ENCODE data around the gene SLC26A4.

The SLC26A4 gene

DNA sequence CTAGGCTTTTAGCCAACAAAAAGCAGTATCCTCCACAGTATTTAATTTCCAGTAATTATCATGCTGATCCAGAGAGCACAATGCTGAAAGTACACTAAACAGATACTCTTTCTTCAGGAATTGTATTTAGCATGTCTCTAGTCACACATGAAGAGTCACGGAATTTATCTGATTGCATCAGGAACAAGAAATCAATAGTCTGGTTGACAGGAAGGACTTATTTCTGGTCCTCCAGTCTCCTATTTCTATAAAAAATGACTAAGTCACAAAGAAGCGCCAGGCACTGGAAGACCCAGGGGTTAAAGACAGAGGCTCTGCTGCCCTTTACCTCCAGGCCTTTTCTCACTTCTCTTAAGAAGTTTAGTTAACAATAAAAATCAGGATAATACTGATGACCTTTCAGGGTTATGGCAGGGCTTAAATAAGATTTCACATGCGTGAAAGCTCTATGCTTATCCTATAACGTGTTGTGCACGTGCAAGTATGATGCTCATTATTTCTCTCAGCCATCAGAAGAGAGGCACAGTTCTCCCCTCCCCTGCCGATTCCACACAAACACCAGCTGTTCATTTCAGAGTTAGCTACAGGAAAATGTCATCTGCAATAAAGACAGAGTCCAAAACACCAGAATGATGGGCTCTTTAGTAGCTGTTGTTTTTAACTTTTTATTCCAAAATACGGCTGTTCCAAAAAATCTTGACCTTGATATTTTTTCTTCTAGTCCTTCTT lies 36.9 kb downstream of the SLC26A4 start:
- DNase-seq = no peak

DNA sequence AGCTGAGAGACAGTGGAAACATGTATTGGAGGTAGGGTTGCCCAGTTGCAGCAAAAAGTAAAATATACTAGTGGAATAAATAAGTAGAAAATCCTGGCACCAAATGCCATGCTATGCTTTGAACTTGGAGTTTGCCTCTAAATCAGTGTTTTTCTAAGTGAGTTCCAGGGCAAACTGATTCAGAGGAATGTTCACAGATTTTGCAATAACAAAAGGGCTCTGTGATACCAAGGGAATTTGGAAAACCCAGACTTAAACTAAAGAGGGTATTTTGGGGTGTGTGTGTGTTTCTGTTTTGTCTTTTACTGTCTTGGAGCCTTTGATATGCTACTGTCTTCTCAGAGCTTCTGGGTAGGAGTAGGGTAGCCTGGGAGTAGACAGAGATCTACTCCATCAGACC lies 39.9 kb downstream of the SLC26A4 start:
- no peak for DNase-seq

DNA sequence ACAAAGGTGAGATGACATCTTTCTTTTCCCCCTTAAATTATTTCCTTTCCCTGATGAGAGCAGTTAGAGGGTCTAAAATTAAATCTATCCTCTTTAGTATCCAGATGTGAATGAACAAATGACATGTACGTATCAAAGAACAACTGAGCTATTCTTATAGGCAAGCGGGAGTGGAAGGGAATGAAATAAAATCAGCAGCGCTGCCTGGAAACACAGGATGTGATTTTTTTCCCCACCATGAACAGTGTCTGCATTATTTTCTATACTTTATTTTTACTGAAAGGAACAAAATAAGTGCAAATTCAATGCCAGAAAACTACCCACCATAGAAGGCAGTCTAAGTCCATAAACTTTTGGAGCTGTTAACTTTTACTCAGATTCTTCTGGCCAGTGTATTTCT lies 40.6 kb downstream of the SLC26A4 start:
- no peak for DNase-seq

DNA sequence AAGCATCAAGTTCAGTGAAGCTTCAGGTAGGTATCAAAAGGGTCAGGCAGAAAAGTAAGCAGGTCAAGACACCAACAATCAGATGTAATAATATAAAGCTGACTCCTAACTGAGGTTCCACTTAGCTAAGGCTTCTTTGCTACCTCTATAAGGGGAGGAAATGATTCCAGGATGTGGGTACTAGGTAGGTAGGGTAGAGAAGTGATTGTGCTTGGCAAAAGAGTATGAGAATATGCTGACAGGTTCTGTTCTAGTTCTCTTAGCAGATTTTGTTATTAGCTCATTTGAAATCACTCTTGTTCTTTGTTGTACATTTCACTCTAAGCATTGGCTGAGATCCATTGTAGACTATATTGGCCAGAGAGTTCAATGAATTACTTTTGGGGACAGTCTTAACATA lies 42.6 kb downstream of the SLC26A4 start:
- DNase-seq = no peak

DNA sequence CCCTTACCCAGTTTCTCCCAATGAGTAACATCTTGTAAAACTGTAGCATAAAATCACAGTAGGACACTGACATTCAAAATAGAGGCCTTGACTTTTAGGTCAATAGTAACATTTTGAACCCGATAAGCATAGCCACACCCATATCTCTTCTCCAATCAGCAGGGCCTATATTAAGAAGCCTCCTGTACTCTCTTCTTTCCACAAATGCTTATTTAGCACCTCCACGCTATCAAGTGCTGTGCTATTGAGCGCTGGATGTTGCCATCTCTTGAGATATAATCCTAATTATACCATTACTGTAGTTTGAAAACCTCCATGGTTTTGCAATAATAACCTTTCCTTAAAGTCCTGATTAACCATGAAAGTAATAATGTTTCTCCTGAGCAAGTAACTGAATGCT lies 43.2 kb downstream of the SLC26A4 start:
- no peak for DNase-seq

DNA sequence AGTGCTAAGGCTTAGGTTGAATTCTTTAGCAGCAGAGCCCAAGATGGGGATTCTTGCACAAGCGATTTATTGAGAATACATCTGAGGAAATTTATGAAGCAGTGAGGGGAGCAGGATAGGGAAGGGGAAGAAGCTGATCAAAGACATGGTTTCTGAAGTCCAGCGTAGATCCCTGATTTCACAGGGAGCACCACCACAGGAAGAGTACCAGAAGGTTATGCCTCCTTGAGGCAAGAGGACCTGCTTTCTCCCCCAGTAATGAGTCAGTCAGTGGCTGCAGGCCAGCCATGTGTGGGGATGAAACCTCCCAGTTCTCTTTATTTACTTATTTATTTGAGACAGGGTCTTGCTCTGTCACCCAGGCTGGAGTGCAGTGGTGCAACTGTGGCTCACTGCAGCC lies 48.3 kb downstream of the SLC26A4 start:
- DNase-seq = no peak

DNA sequence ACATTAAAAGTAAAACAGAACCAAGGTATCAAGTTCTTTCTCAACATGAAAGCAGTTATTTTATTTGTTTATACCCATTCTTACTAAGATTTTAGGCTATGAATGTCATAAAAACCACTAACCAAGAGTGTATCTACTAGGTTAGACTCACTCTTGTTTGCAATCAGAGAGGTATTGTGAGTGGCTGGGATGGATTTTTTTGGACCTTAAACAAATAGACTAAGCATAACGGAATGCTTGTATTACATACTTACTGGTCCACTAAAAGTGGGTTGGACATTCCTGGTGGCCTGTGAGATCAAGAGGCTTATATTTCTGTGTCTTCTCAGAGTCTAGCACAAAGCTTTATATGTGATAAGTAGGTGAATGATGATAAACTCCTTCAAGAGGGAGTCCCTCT lies 50.7 kb downstream of the SLC26A4 start:
- no peak for DNase-seq

DNA sequence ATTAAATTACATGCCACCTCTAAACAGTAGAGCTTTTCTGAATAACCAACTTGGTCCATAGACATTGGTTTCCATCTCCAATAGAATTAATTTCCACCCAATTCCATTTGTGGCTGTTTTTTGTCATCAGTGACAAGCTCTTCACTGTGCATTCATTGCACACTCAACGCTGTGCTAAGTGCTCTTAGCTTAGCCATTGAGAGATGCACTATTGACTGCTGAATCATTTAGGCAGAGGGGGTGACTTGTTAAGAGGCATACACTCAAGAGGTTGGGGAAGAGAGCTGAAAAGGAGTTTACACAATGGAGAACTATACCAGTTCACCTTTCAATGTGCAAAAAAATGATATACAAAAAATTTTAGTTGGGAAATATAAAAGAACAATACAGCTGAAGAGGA lies 51.4 kb downstream of the SLC26A4 start:
- no peak for DNase-seq

DNA sequence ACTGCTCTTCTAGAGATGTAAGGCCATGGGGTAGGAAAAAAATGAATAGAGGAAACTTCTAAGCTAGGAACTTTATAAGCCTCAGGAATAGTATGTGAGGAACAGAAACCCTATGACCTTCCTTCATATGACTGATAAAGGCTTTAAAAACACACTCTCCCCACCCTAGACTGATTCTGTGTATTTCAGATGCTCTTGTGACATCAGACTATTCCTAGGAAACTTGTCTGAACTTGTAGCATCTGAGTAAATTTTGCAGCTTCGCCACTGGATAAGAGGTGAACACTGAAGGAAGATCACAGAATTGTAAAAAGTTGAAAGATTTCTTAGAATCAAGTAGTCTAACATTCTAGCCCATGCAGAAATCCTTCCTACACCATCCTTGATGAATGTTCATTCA lies 52.3 kb downstream of the SLC26A4 start:
- DNase-seq = no peak

DNA sequence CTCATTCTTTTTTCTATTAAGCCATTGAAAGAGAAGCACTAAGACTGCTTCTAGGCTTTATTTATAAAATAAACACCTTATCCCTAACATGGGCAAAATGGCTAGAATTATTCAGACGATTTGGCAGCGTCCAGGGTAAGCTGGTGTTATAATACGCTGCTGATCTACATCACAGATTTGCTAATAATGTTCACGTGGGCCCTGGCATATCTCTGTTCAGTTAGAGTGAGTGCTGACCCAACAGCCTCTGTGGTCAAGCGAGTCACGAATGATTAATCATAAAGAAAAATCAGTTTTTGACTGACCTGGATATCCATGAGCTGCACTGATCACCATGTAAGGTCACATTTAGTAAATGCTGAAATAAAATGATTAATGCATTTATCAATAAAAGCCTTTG lies 54.9 kb downstream of the SLC26A4 start:
- no peak for DNase-seq

DNA sequence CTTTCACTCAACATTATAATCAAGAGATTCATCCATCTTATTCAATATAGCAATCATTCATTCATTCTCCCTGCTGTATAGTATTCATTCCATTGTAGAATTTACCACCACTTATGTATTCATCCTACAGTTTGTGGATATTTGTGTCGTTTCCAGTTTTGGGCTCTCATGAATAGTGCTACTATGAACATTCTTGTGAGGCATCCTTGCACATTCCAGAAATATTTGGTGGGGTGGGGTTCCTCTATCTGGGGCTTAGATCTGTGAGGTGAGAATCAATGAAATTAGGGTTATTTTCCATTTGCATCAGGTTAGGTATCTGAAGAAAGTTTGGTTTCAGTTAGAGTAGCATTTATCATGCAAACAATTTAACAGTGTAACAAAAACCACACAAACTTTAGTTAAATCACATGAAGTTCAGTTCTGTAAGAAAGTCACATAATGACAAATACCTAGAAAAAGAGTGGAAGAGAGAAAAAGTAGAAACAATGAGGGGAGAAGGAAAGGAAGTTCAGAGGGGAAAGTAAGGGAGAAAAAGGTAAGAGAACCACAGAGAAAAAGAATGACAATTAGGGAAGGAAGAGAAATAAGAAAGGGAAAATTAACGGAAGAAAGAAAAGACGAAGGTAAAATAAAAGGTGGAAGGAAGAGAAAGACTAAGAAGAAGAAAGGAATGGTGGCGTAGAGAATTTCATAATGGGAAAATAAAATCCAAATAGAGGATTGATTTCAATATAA lies 58.0 kb downstream of the SLC26A4 start:
- no peak for DNase-seq

DNA sequence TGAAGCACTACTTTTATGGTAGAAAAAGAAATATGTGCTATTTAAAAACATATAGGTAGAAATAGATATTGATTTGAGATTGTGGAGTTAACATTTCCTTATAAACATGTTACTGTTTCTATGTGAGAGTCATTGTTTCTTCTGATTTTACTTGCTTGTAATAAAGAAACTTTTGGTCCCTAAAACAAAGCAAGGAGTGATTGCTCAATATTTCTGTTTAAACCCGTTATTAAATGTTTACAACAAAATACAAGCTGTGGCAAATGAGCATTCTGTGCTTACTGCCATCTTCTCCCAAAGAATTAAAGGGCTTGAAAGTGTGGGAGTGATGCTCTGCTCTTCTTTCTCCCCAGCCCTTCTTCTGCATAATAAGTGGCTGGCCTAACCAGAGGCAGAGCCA lies 60.7 kb downstream of the SLC26A4 start:
- DNase-seq = no peak

DNA sequence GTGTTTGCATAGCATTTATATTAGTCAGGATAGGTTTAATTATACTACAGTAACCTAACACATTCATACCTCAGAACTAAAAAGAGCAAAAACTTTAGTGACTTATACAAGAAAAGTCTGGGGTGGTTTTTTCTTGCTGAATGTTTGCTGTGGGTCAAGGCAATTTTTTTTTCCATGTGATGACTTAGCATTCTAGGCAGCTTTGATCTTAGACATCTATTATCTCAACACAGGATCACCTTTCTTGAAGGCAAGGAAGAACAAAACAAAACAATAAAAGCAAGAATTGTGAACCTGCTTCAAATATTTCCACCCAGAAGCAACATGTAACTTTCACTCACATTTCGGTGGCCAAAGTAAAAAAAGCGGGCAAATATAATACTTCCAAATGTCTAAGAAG lies 62.6 kb downstream of the SLC26A4 start:
- no peak for DNase-seq

DNA sequence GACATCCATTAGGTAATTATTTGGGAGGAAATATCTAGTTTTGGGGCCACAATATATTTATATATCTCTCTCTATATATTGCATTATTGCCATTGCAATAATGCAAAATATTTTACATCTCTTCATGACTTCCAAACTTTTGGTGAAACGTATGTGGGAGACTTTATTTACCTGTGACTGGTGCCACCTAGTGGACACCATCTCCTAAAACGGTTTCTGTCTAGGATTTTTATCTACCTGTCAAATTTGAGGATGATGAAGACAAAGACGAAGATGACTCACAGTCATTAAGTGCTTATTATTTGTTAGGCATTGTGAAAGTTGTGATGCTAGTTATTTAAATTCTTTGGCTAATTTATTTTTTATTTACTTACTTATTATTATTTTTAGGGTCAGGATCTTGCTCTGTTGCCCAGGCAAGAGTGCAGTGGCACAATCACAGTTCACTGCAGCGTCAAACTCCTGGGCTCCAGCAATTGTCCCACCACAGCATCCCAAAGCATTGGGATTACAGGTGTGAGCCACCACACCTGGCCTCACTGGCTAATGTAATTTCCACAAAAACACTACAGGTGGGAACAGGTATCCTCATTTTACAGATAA lies 64.6 kb downstream of the SLC26A4 start:
- DNase-seq = peak; percentile 4 to 31

DNA sequence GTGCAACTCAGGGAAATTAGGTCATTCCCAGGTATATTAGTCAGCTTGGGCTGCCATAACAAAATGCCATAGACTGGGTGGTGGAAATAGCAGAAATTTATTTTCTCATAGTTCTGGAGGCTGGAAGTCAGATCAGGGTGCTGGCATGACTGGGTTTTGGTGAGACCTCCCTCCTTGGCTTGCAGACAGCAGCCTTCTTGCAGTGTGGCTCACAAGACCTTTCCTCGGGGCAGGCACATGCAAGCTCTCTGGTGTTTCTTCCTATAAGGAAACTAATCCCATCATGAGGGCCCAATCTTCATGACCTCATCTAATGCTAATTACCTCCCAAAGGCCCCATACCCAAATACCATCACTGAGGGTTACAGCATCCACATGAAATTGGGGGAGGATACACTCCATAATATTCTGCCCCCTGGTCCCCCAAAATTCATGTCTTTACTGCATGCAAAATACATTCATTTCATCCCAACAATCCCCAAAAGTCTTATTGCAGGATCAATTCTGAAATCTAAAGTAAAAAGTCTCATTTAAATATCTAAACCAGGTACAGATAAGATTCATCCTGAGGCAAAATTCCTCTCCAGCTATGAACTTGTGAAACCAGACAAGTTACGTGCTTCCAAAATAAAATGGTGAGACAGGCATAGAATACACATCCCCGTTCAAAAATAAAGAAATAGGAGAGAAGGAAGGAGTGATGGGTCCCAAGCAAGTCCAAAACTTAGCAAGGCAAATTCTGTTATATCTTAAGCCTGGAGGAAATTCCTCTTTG lies 65.9 kb downstream of the SLC26A4 start:
- DNase-seq = no peak

DNA sequence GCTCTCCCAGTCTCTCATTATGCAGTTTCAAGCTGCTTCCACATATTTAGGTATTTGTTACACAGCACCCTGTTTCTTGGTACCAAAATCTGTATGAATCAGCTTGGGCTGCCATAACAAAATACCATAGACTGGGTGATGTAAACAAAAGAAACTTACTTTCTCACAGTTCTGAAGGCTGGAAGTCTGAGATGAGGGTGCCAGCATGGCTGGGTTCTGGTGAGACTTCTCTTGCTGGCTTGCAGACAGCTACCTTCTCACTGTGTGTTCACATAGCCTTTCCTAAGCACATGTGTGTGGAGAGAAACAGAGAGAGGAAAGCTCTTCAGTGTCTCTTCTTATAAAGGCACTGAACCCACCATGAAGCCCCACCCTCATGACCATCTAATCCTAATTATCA lies 67.6 kb downstream of the SLC26A4 start:
- DNase-seq = no peak

DNA sequence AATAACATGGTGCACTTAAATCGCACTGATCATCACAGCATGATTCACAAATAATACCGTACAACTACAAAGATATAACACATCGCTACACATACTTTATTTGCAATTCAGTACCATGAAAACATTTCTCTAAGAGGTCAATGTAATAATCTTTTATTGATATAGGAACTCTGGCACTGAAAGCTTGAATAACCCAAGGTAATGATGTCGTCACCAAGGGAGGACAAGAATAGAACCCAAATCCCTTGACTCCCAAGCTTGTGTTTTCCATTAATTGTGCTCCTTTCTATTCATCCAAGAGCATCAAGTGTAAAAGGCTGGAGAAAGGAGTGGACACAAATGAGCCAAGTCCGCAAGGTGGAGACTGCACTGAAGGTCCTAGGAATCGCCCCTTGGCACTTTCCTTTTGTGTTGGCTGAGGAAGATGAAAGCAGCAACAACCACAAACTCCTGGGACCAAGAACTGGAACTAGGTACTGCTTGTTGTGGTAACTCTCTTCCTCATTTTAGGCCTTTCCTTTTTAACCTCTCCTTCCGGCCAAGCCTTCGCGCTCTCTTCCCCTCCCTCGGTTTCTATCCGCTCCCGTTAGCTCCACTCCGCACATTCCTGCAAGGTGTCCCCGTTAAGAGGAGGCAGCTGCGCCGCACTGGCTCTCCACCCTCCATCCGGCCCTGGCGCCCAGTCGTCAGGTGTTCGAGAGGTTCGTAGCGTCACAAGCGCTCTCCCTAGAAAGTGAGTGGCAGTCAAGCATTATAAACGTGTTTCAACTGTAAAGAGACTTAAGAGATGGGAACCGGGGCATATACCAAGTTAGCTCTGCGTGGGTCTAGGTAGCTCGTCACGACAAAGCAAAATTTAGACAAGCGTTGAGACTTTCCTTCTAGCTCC lies 82.3 kb downstream of the SLC26A4 start:
- peak; percentile 47 to 59 for DNase-seq

DNA sequence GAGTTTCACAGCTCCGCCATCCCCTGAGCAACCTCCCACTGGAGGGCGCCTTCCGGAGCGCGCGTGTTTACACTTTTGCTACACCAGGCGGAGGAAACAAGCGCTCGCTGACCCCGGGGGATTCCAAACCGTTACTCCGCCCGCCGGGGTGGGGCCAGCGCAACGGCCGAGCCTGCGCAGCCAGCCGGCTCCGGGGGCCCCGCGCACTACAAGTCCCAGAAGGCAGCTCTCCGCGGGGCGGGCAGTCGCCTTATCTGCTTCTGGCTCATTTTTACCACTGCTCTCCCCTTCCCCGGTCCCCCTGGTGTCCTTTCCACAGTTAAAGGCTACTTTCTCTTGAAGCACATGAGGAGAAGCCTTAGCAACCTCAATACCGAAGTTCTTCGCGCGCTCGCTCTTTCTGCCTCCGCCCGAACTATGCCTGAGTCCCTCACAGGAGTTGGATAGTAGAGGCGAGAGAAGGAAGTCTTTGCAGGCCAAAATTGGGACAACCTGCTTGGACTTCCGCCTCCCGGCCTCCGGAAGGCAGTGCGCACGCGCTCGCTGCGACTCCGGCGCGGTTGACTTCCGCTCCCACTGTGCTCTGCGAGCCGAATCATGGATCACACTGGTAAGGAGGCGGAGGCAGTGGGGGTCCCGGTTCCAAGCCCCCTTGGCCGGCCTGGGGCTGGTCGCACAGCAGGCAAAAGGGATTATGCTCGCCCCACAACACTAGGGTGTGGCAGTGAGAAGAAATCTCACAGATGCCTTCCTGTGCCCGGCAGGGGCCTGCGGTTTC lies 83.1 kb downstream of the SLC26A4 start, which contains the start of gene CBLL1:
Gene CBLL1, plus strand, starts transcription at position 576 of the 778 bp plus-strand sequence. Its CDS starts 22 bp downstream, at position 598.
- peak; percentile 96 to 97 for DNase-seq

DNA sequence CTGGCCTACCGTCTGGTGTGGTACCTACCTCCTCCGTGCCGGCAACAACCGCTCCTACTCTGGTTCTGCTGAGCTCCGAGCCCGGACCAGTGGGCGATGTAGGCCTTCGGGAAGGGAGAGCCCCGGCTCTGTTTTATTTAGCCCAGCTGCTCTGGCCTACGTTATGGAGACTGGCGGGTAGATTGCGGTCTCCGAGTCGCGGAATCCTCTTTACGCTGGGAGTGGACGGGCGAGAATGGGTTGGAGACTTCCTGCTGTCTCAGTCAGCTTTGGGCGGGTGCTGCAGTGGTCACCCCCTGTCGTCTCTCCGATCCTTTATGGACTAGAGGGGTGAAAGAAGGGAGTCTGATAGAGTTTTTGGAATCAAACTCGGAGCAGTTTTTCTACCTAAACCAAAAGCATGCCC lies 83.7 kb downstream of the SLC26A4 start:
- no peak for DNase-seq

DNA sequence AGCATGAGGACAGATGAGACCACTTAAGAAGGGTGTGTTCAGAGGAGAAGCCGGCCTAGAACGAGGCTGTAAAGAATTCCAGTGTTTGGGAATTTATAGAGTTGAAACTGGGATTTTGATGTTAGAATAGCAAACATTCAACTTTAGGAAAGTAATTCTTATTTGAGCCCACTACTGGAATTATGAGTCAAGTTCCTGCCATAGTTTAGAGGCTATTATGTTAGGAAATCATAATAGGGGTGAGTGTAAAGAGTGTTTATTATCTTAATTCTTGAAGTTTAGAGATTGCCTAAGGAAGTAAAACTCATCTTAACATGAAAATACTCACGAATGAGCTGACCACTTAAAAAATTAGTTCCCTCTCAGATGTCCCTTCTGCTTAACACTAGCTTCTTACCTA lies 85.4 kb downstream of the SLC26A4 start:
- DNase-seq = no peak

DNA sequence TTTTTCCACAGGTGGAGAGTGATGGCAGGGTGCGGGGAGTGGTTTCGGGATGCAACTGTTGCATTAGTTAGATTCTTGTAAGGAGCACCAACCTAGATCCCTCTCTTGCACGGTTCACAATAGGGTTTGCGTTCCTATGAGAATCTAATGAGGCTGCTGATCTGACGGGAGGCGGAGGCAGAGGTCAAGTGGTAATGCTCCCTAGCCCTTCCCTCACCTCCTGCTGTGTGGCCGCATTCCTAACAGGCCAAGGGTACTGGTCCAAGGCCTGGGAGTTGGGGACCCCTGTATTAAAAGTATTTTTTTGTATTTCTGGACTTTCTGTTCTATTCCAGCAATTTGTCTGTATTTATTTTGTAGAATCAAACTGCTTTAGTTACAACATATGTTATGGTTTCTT lies 90.5 kb downstream of the SLC26A4 start:
- no peak for DNase-seq
